Embryonic facial prominence (tissue), 1 donor: ENCODE measurements around the gene SPINK8.
A peak's percentile ranks its signal among the peaks of the same experiment; 100 is the strongest.
"Not testable (repeated sequence)": the region's sequence is repeated elsewhere in the genome, so short reads cannot be mapped to it uniquely, and the experiment has no call there.

Experiments
- DNase-seq: peaks from one replicate; pipeline ENCODE4 v3.0.0-alpha.2; 2016; ENCODE audit errors: extremely low spot score

SPINK8 gene

DNA sequence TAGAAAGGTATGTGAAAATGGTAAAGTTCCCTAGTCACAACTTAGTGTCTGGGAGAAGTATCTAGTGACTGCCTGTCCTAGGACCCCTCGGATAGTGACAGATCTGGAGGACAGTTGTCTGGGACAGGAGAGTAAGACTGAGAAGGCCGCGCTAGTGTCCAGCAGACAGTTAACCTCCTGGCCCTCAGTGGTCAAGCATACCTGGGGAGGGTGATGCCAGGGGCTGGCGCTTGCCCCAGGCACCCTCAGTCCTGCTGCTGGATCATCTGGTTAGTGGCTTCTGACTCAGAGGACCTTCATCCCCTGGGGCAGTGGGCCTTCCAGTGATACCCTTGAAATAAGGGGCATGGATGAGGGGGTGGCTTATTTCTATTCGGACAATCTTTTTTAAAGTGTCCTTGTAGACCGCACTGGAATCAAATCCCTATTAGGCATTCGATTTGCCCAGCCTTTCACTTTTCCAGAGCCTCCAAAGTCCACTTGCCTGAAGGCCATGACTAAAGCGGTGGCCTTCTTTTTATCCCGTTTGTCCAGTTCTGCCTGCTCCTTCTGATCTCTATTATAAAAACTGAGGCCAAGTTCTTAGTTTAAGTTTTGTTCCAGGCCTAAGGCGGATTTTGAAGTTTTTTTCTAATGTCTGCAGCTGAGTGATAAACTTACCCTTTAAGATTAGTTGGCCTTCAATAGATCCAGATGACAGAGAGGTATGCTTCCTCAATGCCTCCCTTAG, 1.6 kb downstream of the SPINK8 start:
- DNase-seq = not testable (repeated sequence)

DNA sequence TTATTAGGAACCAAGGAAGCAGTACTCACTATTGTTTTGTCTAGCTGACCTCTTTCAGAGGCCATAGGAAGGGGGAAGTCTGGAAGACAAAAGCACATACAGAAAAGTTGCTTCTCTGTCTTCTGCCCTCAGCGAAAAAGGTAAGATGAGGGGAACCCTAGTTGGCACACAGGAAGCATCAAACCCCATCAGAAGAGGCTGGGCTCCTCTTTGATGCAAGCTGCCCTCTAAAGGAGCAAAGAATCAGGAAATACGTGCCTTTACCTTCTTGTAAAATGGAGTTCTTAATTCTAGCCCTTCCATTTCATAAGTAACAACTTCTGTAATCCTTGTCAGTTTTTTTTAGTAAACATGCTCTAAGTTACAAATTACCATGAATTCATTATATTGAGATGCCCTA, 12.5 kb downstream of the SPINK8 start:
- DNase-seq = no peak

DNA sequence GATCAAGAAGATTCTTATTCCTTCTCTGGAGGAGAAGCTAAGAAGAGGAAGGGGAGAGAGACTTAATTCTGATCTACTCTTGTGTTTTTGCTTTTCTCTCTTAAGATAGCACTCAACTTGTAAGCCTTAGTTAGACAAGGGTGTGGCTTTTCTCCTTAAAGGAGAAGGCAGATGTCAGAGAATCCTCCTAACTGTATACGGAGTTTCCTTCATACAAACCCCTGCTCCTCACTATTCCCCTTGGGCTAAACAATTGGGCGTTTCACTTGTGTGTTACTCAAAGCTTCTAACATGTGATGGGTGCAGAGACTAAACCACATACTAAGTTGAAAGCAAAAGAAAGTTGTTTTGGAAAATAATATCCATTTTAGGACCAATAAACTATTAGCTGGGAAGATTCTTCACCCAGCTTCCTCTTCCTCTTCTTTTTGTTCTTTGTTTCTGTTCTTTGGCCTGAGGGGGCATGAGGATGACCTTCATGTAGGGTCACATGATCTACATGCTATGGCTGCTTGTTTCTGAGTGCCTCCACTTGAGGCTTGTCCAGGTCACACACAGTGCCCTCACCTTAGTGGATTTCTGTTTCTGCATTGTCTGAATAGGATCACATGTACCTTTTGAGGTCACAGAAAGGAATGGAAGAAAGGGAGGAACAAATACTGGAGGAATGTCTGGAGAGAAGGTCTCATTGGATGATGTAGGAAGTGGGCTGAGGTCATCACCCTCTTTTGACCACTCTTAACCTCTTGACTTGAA, 14.6 kb downstream of the SPINK8 start:
- no peak for DNase-seq

DNA sequence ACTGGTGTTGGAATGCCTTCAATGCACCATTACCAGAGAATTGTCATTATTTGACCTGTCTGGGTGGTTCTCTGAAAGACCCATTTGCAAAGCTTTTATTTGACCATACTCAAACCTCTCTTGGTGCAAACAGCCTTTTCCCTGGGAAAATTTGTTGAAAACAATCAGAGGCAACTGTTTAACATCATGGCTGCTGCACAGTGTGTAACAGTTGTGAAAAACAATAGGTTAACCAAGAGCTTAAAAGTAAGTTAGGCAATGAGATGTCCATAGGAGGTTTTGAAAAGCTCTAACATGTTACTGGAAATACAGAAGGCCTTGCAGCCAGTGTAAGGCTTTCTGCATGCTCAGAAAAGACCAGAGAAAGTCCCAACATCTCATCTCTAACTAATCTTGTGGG, 18.9 kb downstream of the SPINK8 start:
- no peak for DNase-seq

DNA sequence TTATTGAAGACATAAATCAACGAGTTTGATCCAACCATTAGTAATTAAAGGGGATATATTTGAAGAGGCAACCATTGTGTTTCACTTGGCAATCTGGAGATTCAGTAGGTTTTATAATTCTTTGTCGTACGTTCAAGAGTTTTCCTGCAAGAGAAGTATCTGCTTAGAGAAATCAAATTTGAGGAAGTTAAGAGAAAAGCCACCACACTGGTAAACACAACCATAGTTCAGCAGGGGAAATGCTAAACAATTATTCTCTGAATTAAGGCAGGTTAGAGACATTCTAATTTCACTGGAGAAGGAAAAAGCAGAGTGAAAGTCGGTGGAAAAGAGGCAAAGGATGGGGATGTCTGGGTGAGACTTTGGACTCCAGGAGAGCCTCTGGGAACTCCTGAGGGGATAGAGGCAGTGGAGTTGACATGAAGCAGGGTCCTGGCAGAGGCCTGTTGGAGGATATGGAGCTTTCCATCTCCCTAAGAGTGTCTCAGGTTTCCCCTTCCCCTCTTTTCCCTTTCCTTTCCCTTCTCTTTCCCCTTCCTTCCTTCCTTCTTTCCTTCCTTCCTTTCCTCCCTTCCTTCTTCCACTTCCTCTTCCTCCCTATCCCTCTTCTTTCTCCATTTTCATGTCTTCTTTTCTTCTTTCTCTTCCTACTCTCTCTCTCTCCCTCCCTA, 26.5 kb downstream of the SPINK8 start:
- DNase-seq = no peak

DNA sequence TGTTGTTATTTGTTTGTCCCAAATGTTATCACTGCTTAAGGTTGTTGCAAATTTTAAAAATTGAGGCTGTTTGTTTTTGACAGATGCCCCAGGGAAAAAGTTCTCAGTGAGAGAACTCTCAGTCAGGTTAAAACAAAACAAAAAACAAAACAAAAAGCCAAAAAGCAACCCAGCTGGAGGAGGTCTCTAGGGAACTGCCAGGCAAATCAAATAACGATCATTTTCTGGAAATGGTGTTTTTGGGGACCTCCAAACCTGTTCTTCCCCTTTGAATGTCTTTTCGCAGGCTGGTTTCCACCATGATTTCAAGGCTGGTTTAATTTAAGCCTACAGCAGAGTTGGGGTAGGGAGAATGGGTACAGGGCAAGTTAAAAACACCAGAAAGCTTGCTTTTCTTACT, 27.2 kb downstream of the SPINK8 start:
- DNase-seq = no peak

DNA sequence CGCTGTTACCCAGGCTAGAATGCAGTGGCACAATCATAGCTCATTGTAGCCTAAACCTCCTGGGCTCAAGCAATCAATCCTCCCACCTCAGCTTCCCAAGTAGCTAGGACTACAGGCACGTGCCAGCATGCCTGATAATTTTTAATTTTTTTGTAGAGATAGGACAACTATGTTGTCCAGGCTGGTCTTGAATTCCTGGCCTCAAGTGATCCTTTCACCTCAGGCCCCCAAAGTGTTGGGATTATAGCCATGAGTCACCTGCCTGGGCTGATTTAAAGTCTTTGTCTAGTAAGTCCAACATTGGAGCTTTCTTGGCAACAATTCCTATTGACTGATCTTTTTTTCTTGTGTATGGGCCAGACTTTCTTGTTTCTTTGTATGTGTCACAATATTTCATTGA, 28.1 kb downstream of the SPINK8 start:
- no peak for DNase-seq

DNA sequence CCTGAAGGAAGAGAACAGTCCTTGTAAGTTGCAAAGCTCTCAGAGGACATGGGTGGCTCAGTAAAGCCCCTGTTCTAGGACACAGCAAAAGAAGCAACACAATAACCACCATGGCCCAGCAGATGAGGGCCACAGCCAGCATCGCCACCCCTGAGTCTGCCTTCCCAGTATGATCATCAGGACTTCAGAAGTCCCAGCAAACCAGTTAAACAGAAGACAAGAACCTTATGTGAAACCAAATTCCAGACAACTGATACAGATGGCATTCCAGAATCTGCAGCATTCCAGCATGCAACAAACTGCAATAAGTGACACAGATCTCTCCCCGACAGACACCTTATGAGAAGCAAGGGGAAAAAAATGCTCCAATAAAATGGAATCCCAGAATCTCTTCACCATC, 30.4 kb downstream of the SPINK8 start:
- DNase-seq = no peak

DNA sequence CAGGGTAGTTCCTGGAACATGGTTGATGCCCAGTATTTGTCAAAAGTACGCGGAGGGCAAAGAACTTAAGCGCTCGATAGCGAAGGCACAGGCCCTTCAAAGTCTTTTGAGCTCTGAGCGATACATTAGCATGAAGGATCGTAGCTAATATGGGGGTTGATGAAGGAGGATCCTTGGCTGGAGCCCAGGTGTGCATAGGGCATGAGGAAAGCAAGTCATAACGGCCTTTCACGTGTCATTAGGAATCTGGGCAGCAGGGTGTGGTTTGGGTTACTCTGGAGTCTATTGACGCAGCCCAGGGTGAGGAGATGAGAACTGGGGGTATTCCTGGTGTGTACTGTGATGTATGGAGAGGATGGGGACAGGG, 31.7 kb downstream of the SPINK8 start:
- DNase-seq = no peak

DNA sequence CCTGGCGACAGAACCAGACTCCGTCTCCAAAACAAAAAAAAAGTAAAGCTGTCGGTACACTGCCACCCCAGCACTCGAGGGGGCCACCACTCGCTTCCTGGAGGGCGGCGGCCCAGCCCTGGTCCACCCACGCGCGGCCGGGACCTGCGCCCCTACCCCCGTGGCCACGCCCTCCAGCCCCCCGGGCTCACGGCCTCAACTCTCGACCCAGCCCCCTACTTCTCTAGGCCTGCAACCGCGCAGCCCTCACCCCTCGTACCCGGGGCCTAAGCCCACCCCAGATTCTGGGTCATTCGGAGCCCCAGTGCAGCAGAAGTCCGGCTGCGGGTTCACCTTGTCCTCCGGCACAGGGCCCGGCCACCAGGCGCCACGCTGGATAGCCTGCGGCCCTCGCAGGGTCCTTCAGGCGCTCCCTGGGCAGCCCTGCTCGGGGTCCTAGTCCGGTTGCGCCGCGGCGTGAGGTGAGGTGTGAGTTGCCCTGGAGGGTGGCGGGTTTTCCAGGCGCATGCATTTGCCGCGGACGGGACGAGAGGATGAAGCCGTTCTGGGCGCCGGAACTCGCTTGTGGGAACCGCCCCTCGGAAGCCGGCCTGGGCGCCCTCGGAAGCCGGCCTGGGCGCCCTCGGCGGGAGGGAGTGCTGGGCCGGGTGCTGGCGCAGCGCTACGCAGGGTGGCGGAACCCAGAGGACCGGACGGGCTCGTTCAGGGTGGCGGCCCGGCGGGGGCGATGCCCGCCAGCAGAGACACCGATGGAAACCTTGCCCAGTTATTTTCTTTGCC, 32.3 kb downstream of the SPINK8 start, which contains the start of gene NME6:
Gene NME6 (minus strand): TSS at position 348 of the 780 bp plus-strand sequence.
- DNase-seq = peak; percentile 60

DNA sequence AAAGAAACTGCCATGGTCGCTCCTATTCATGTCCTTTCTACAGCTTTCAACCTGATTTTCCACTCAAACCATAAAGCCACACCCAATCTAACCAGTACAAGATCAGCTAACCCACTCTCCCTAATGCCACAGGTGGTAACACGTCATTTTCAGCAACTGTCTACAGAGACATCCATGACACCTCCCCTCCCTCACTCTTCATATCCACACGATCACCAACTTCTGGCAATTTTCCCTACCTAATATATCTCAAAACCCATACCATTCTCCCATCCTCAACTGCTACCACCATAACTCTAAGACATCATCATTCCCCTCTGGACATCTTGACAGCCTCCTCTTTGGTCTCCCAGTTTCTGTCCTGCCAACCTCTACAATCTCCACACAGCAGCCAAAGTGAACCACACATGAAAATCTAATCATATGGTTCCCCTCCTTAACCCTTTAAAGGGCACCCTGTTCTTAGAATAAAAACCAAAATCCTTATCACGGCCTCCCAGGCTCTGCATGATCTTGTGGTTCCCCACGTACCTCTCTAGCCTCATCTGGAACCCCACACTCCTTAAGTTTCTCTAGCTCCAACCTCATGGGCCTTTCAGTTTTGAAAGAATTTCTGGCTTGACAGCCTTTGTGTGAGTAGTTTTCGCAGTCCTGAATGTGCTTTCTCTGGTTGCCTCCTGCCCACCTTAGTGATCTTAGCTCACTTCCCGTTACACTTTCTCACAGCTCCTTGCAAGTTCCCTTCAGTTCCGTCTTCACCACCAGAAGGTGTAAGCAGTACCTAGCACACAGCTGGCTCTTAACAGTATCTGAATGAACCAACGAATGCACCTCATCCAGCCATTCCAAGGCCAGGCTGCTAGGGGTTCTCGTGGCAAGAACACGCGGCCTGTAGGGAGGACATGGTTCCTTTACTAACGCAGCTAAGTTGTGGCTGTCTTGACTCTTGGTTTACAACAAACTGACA, 33.4 kb downstream of the SPINK8 start:
- no peak for DNase-seq

DNA sequence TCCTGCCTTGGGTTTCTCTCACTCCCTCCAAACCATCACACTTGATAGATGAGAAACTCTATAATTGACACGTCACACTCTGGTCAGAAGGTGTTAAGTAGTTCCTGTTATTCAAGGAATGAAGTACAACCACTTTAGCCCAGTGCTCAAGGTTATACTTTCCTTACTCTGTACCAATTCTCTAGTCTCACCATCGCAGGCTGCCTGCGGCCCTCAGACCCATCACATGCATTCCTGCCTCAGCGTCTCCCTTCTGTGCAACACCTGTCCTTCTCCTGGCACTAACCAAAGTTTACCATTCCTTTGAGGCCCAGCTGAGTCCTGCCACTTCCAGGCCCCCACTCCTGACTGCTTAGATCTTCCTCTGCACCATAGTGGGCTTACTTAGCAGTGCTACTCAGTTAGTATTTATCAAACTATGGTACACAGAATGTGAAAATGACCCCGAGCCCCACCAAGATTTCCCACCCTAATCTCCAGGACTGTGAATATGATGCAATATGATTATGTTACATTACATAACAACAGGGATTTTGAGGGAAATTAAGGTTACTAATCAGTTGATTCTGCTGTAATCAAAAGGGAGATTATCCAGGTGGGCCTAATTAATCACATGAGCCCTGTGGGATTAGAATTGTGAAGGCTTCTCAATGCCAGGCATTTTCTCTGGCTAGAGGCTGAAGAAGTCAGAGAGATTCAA, 36.2 kb downstream of the SPINK8 start:
- no peak for DNase-seq

DNA sequence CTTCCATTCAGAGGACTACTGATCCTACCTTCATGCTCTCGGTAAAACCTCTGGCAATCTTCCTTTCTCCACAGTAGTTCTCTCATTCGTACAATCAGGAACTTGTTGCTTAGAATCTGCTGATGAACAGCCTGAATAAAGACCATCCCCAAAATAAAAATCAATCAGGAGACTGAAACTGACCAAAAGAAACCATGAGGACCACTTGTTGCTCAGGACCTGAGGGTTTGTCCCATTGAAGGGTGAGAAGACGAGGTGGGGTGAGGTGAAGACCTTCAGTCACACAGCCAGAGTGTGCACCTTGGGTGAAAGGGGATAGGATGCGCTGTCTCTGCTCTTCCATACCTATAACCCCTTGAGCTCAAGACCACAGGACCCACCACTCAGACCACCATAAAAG, 36.8 kb downstream of the SPINK8 start:
- no peak for DNase-seq

DNA sequence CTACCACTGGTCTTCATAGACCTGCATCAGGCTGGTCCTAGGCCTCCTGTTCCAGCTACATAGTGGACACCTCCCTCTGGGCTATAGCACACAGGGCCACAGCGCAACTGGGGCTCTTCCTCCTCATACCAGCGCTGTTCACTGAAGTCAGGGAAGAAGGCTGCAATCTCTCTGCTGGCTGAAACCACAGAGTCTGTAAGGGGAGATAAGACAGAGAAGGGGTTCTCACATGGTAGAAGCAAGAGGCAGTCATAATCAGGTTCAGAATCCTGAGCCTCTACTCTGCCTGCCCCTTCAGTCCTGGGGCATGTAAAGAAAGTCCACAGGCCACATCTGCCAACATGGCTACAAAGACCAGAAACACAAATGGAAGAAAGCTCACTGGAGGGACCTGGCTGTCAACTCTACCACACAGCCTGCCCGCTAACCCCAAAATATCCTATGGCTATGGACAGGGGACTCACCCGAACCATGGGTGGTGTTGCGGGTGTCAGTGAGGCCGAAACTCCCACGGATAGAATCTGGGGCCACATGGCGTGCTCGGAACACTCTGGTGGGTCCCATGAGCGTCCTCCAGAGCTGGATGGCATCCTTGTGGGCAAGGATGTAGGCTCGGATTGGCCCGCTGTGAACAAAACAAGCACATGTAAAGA, 38.7 kb downstream of the SPINK8 start:
- DNase-seq = no peak

DNA sequence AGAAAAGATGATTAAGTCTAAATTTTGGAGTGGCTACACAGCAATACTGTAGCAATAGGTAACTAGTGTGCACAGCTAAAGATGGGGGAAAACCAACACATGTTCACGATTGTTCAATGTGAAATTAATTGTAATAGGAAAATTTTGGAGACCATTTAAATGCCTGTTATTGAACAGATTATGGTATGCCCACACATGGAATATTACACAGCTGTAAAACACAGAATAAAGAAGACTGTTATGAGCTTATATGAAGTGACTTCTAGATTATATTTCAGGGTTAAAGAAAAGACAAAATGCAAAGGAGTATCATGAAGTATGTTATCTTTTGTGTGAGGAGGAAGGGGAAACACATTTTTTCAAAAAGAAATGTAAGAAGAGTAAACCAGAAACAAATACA, 43.8 kb downstream of the SPINK8 start:
- no peak for DNase-seq

DNA sequence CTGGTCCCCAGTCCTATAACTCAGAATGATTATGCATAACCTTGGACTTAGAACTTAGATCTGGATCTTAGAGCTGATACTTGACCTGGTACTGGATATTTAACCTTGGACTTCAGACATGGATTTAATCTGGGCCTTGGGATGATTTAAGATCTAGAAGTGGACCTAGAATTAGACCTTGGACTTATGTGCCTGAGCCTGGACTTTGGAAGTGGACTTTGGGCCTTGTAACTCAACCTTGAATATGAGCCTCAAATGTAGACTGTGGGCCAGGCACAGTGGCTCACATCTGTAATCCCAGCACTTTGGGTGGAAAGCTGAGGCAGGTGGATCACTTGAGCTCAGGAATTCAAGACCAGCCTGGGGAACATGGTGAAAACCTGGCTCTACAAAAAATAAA, 46.4 kb downstream of the SPINK8 start:
- no peak for DNase-seq

DNA sequence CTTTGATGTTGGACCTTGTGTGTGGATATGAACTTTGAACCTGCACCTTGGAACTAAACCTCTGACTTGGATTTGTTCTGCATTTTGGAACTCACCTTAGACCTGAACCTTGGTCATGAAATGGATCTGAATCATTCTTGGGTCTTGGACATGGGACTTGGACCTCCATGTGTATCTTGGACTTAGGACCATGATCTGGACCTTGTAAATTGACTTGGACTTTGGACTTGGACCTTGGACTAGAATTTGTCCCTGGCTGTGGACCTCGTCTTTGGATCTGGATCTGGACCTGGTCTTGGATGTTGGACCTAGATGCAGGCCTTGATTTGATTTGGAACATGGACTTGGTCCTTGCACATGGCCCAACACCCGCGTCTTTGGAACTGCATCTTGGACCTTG, 47.2 kb downstream of the SPINK8 start:
- no peak for DNase-seq

DNA sequence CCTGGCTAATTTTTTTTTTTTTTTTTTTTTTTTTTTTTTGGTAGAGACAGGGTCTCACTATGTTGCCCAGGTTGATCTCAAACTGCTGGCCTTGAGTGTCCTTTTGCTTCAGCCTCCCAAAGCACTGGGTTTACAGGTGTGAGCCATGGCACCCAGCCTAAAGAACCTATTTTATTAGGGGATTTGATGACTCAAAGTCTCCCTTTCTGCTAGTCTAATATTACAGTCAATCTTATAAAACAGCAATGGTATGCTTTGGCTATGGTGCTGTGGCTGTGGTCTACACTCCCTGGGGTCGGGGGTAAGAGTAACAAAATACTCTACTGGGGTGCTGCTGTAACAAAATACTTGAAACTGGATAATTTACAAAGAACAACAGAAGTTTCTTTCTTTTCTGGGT, 47.8 kb downstream of the SPINK8 start:
- no peak for DNase-seq

DNA sequence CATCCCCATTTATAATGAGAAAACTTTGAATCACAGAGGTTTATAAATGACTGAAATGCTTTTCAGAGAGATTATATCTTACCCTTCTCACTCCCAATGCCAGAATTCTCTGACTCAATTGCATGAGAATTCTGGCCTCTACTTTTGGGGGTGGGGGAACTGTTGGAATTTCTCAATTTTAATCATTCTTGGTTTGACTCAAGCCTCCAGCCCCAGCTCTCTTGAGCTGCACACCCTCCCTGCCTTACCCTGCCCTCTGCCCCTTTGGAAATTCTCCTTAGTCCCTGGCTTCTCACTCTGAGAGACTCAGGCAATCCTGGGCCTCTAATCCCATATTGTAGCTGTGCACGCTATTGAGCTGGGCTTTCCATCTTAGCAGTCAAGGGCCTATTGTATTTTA, 48.3 kb downstream of the SPINK8 start:
- no peak for DNase-seq

DNA sequence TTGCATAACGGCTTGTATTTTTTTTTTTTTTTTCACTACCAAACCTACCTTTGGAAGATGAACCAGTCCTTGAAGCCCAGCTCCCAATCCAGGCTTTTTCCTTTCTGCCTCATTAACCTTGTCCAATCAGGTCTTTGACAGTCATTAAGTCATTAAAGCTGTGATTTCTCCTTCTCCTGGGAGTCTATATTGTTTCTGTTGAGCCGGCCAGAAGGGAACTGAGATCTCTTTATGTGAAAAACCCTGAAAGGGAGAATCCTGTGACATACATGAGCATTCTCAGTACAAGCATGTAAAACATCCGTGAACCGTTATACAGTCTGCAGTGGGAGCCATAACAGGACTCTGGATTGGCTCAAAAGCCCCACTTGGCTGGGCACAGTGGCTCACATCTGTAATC, 52.6 kb downstream of the SPINK8 start:
- DNase-seq = no peak
